HG03342 (cell line): Measurements from ENCODE around the gene SSUH2.

Experiments used
- ATAC-seq: cut with Tn5 transposase; IDR thresholded peaks from one replicate; pipeline ENCODE4 v1.9.1; 2021; ENCODE audit warnings: mild to moderate bottlenecking, moderate library complexity; ENCODE audit not compliant: unreplicated experiment

Gene SSUH2

DNA sequence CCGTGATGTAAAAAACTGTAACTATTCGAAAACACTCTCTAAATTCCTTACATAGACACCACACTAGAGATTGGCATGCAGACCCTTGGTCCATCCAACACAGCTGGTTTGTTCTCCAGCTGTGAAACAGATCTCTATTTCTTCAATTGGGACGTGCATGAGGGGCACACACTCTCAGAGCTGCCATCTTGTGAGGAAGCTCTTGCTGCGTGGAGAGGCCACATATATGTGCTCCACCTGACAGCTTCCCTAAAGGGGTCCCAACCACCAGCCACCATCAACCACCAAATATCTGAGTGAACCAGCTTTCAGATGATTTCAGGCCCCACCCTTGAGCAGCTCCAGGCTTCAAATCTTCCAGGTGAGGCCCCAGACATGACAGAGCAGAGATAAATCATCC lies 25.6 kb downstream of the SSUH2 start:
- ATAC-seq = no peak

- no peak for ATAC-seq
These were observed 26.7 kb downstream of the SSUH2 start for GRCh38 chr3:8617921-8618320.

DNA sequence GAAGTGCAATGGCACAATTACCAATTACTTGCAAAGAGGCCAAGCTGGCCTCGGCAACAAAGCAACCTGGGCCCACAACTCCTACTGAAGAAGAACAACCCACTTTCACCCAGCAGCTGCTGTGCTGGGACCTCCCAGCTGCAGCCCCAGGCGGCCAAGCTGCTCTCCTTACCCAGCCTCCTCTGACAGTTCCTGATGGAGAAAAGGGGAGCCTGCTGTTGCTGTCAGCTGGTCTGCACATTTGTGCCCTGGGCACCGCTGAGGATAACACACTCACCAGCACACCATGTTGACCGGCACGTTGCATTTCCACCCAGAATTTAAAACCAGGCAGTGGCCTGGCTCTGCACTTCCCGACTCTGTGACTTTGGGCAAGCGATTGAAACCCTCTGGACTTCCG lies 33.6 kb downstream of the SSUH2 start:
- ATAC-seq = no peak

DNA sequence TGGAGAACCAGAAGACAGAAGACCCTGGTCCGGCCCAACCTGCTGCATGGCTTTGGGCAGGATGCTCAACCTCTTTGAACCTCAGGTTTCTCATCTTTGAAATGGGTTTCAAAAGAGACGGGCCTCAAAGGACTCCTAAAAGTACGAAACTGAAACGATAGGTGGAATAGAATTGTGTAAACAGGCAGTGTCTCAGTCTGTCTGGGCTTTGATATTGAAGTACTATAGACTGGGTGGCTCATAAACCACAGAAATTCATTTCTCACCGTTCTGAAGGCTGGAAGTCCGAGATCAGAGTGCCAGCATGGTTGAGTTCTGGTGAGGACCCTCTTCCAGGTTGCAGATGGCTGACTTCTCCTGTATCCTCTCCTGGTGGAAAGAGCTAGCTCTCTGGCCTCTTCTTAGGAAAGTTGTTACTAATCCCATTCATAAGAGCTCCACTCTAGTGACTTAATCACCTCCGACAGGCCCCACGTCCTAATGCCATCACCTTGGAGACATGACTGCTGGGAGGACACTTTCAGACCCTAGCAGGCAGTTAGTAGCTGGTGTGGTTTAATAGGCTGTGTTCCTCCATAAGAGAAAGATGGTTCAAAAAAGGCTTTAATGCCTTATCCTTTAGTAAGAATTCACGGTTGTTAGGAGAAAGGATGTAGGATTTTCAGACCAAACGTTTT lies 35.7 kb downstream of the SSUH2 start:
- no peak for ATAC-seq

GRCh38 chr3:8608041-8608790 lies 36.4 kb downstream of the SSUH2 start:
- ATAC-seq = no peak

- no peak for ATAC-seq
These were observed 37.2 kb downstream of the SSUH2 start for GRCh38 chr3:8607234-8608040.

GRCh38 chr3:8606701-8607231 lies 37.8 kb downstream of the SSUH2 start:
- ATAC-seq = no peak

DNA sequence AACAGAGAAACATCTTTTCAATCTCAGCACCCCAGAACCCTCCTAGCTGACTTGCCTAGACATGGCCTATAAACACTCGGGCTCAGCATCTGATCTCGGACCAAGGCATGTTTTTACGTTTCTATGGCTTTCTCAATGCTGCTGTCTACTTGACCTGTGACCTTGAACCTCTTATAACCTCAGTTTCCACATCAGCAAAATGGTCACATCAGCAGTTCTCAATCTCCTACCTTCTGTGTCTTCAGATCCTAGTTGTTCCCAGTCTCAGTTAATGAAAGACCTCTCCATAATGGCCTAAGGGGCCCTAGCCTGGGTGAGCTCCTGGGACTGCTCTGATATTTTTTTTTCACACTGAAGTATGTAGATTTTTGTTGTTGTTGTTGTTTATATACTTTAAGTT lies 39.6 kb downstream of the SSUH2 start:
- ATAC-seq = no peak

DNA sequence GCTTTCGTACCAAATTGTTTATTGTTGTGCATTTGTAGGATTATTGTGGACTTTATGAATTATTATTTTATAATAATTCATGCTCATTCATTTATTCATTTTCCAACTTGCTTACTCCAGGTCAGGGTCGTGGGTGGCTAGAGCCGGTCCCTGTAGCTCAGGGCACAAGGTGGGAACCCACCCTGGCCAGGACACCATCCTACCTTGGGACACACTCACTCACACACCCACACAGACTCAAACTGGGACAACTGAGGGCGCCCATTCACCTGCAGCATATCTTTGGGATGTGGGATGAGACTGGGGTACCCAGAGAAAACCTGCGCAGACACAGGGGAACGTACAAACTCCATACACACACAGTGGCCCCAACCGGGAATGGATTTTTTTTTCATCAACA lies 40.6 kb downstream of the SSUH2 start:
- ATAC-seq = no peak

- no peak for ATAC-seq
These were observed 41.4 kb downstream of the SSUH2 start for GRCh38 chr3:8603115-8603710.

DNA sequence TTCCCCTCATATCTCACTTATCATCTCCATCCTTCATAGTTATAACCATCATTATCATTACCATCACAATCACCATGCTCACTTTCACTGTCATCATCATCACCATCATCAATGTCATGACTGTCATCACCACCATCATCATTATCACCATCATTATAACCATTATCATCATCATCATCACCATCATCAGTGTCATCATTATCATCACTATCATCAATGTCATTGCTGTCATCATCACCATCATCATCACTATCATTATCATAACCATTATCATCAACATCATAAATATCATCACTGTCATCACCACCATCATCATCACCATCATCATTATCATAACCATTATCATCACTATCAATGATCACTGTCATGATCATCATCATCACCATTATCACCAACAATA lies 44.1 kb downstream of the SSUH2 start:
- no peak for ATAC-seq

- no peak for ATAC-seq
These were observed 45.5 kb downstream of the SSUH2 start for GRCh38 chr3:8599146-8599545.

DNA sequence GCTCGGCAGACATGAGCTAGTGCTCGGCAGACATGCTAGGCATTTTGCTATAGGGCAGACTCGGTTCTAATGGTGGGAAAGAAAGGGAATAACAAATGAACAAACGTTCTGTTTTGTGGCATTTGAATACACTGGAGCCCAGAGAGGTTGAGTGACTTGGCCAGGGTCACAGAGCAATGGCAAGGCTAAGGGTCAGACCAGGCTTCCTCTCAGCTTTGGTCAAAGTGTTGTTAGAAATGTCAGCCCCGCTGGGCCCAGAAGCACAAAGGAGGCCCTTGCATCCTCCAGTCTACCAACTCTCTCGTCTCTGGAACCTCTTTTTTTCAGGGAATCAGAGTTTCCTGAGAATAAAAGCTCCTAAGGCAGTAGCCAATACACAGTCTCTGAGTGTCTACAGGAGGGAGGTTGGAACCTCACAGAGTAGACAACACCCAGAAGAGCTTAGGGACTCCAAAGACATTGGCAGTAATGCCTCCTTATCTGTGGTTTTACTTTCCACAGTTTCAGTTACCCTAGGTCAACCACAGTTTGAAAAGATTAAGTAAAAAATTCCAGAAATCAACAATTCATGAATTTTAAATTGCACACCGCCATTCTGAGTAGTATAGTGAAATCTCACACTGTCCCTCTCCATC lies 47.3 kb downstream of the SSUH2 start:
- ATAC-seq = no peak

- no peak for ATAC-seq
These were observed 48.0 kb downstream of the SSUH2 start for GRCh38 chr3:8596321-8597218.

DNA sequence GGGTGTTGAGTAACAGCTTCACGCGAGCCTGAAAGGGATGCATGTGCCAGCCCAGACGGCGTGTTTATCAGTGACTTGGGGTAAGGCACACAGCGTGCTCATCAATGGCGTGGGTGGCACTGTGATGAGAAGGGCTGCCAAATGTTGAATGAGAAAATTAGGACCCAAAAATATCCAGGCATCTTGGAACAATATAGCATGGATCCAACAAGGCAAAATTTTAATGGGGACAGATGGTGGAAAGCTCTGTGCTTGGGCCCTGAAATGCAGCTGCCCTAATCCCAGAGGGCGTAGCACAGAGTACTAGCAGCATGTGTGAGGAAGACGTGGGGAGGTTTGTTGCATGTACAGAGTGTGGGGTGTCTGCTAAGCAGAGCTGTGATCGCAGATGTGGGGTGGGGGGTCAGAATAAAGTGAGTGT lies 48.9 kb downstream of the SSUH2 start:
- no peak for ATAC-seq

DNA sequence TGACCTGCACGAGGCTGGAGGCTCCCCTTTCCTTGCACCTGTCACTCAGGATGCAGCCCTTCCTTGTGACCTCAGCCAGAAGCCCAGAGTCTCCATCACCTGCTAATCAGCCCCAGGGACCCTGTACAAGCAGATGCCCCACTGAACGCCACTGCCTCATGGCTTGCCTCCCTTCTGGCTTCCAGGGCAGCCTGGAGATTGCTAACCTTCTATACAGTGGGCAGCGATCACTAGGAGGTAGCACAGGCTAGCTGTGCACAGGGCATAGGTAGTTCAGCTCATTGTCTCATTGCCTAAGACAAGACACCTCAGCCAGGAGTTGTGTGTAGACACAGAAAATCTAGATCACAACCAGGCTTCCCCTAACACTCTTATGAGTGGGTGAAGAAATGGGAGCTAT lies 49.3 kb downstream of the SSUH2 start:
- no peak for ATAC-seq

DNA sequence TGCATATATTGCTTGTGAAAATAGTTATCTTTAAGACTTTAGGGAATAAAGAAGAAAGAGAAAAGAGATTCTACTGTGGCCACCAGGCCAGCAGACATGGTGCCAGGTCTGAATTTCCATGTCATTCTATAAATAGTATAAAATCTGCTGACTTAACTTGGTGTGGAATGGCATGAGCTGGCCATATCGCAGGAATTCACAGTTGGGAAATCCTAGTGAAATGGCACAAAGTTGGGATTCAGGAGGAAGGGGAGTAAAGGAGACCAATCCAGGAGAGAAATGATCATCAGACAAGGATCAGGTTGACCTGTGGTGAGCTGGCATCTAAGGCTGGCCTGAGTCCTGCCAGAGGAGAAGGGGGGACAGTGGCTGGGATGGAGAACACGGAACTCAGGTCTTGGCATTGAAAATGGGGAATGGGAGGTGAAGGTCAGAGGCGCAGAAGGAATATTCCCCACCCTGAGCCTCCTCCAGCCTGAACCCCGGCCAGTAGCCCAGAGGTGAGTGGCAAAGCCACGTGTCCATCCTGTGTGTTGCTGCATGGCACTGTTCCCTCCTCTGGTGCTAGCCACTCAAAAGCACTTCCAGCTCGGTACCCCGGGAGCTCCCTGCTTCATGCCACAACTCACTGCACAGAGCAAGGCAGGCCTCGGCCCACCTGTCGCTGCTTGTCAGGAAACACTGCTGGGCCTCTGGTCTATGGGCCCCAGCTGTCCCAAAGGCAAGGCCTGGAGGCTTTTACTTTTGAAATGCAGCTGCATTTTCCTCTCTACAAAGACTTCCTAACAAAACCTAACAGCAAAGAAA lies 51.4 kb downstream of the SSUH2 start:
- no peak for ATAC-seq

DNA sequence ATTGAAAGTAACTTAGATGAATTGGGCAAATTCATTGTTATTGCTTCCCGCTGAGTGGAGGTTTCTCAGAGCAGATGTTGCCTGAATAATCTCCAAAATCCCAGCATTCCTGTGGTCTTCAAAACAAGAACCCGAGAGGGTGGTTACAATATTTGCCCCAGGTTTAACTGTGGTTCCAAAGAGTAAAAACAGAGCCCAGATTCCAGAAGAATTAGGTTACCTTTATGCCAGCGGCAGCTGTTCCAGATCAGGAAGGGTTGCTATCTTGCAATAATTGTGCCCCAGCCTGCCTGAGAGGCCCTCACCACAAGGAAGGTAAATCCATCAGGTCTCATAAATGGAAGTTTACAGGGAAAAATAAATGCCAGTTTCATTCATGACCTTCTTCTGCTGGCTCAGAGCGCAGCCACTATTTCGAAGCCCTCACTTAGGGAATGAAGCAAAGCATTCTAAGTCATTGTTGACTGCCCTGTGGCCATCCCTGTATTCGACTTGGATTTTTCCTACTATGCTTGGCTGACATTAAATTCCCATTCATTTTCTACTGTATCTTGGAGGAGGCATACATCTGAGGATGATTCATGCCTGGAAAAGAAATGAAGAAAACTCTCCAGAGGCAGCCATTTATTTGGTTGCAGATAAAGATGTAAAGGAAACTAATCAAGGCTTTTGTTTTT lies 54.6 kb downstream of the SSUH2 start:
- no peak for ATAC-seq
